Stimulated activated naive CD8-positive, alpha-beta T cell treated with anti-CD3 and anti-CD28 coated beads, Interleukin-15, Interleukin-2, amounts not matched to agents 100 ng/mL and 50 ng/mL, for 24 hours (primary cell): Measurements from ENCODE around the gene MPP3.

Experiments used
- H3K27ac Mint-ChIP-seq: one replicate; pipeline ENCODE4 v1.8.0; 2021; ENCODE audit warnings: mild to moderate bottlenecking, mixed read lengths
- H3K27me3 Mint-ChIP-seq: one replicate; pipeline ENCODE4 v1.8.0; 2021; ENCODE audit warnings: mixed read lengths
- H3K36me3 Mint-ChIP-seq: one replicate; pipeline ENCODE4 v1.8.0; 2021; ENCODE audit warnings: low read depth, mixed read lengths
- H3K4me1 Mint-ChIP-seq: one replicate; pipeline ENCODE4 v1.8.0; 2021; ENCODE audit warnings: low read depth, mixed read lengths
- H3K4me3 Mint-ChIP-seq: one replicate; pipeline ENCODE4 v1.8.0; 2021; ENCODE audit warnings: mild to moderate bottlenecking, mixed read lengths
- H3K9me3 Mint-ChIP-seq: one replicate; pipeline ENCODE4 v1.8.0; 2021; ENCODE audit warnings: mixed read lengths

Gene MPP3

DNA sequence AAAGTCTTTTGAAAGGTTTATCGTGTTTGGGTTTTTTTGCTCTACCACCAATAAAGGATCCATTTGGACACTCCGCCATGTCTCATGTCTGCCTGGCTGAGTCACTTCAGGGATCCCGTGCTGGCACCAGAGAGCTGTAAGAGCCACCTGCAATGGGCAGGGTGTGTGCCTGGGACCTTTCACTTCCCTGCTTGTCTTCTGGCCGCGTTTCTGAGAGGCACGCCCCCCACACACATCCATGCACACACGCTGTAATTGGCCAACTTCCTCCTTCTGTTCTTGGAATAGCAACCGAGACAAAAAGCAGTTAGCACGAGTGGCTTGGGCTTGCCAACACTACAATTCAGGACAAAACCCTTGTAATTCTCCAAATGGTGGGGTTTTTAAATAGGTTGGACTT is 64.6 kb downstream of the MPP3 start:
- H3K27me3 Mint-ChIP-seq: no peaks in the 10 kb centered on the region
- H3K36me3 Mint-ChIP-seq: peaks cover 23% of the 10 kb centered on the region
- H3K9me3 Mint-ChIP-seq: no peaks in the 10 kb centered on the region
- peaks cover 12% of the 10 kb centered on the region for H3K4me1 Mint-ChIP-seq
- no peak overlapping the region for H3K4me3 Mint-ChIP-seq
- H3K27ac Mint-ChIP-seq: no peak overlapping the region

DNA sequence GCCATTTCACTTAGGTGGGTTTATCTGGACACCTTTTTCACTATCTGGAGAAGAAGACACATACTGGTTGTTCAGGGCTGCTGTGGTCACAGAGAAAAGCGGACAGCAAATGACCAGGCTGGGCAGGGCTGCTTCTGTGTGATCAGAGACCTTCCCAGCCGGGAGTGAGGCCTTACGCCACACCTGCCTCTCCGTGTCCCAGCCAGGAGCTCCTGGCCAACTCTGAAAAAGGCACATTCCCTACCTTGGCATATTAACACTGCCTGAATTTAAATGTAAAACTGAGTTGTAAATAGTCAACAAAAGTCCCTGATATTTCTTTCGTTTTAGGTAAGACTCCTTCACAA is 65.3 kb downstream of the MPP3 start:
- Mint-ChIP-seq H3K4me3 (no peak overlapping the region), H3K4me1 (peaks cover 9% of the 10 kb centered on the region), H3K9me3 (no peaks in the 10 kb centered on the region), H3K27ac (no peak overlapping the region), H3K36me3 (peaks cover 18% of the 10 kb centered on the region), H3K27me3 (no peaks in the 10 kb centered on the region)

DNA sequence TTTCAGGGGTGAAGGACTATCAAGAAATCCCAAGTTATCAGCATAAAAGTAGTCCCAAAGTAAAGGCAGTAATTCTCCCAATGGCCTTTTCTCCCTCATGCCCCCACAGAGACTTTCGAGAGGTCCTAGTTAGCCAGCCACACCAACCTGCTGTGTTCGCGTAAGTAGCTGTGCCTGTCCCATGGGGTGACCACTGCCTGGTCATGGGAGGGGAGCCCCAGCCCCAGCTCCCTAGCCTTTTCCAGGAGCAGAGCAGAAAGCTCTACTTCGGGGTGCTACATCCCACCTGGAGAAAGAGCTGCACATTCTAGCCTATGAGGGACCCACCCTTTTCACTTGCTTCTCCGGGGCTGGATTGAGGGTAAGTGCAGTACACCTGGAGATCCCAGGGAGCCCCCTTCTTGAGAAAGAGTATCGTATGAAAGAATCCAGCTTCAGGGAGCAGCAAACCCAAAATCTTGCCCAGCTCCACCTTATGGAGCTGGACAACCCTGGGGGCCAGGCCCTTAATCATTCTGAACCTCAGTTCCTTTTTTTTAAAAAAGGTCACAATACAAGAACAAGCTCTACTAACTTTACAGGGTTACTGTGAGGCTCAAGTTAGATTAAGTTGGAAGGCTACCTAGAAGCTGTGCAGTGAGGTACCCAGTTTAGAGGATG is 65.8 kb downstream of the MPP3 start:
- Mint-ChIP-seq H3K36me3 (peaks cover 13% of the 10 kb centered on the region), H3K27me3 (no peaks in the 10 kb centered on the region), H3K4me1 (peaks cover 5% of the 10 kb centered on the region), H3K27ac (no peak overlapping the region), H3K9me3 (no peaks in the 10 kb centered on the region), H3K4me3 (no peak overlapping the region)

DNA sequence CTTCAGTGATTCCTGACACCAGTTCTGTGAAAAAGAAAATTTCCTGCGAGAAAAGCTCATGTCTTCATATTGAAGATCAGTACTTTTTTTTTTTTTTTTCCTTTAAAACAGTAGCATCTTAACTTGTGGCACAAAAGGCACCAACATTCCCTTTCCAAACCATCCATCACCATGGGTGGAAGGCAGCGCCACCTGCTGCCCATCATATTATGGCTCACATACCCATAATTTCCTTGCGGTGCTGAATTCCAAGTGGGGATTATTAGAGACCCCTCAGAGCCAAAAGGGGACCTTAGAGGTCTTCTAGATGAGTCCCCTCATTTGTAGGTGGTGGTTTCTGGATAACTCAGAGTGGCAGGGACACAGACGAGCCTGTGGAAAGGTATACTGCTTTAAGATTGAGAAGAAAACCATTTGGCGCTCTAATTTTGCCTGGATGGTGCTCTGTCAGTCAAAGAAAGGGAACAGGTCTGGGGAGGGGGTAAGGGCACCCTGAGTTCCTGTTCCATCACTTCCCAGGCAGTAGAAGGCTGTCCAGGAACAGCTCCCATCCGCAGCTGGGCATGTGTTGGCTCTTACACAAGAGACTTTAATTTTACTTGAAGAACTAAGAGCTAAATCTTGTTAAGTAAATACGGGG is 66.4 kb downstream of the MPP3 start:
- no peaks in the 10 kb centered on the region for H3K27me3 Mint-ChIP-seq
- peaks cover 11% of the 10 kb centered on the region for H3K36me3 Mint-ChIP-seq
- H3K27ac Mint-ChIP-seq: no peak overlapping the region
- H3K9me3 Mint-ChIP-seq: no peaks in the 10 kb centered on the region
- H3K4me1 Mint-ChIP-seq: peaks cover 5% of the 10 kb centered on the region
- no peak overlapping the region for H3K4me3 Mint-ChIP-seq

DNA sequence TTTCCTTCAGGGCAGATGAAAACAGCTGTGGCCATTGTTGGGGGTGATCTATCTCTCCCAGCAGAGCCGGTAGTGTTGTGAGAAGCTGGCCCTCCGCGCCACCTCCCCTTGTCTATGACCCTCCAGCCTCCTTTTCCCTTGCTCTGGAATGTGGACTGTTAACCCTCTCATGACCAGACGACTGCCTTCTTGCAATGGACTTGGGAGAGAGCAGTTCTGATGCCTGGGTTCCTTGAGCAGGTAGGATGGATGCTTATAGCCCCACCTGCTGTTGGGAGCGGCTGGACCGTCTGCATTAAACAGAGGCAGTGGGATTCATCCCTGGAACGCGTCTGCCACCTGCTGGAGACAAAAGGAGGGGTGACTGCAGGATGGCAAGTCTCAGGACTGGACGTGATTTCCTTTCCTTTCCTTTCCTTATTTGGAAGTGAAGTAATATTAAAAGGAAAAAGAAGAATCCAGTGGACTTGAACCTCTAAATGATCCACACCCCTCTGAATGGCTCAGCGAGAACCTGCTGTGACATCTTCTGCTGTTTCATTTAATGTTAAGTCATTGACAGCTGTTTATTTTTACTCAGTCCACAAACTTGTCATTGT is 72.6 kb downstream of the MPP3 start:
- peaks cover 26% of the 10 kb centered on the region for H3K27me3 Mint-ChIP-seq
- no peaks in the 10 kb centered on the region for H3K9me3 Mint-ChIP-seq
- H3K36me3 Mint-ChIP-seq: no peaks in the 10 kb centered on the region
- peaks cover 4% of the 10 kb centered on the region for H3K4me1 Mint-ChIP-seq
- H3K4me3 Mint-ChIP-seq: no peak overlapping the region
- no peak overlapping the region for H3K27ac Mint-ChIP-seq

DNA sequence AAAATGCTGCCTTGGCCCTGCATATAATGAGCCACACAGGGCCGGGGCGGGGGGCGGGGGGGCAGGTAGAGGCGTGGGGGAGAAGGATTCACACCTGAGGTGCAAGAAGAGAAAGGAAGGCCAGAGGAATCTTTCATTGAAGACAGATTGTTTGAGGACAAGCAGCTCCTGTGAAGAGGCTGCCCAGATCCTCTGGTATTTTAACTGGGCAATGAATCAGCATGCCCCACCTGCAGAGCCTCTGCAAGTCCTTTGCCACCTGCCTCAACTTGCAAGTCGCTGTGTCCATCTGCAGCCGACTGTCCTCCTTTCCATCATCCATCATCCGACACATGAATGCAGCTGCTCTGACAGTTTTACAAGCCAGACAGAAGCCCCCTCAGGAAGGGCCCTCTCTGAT is 73.1 kb downstream of the MPP3 start:
- H3K4me1 Mint-ChIP-seq: peaks cover 4% of the 10 kb centered on the region
- H3K27me3 Mint-ChIP-seq: peaks cover 26% of the 10 kb centered on the region
- H3K4me3 Mint-ChIP-seq: no peak overlapping the region
- no peak overlapping the region for H3K27ac Mint-ChIP-seq
- H3K36me3 Mint-ChIP-seq: no peaks in the 10 kb centered on the region
- H3K9me3 Mint-ChIP-seq: no peaks in the 10 kb centered on the region

DNA sequence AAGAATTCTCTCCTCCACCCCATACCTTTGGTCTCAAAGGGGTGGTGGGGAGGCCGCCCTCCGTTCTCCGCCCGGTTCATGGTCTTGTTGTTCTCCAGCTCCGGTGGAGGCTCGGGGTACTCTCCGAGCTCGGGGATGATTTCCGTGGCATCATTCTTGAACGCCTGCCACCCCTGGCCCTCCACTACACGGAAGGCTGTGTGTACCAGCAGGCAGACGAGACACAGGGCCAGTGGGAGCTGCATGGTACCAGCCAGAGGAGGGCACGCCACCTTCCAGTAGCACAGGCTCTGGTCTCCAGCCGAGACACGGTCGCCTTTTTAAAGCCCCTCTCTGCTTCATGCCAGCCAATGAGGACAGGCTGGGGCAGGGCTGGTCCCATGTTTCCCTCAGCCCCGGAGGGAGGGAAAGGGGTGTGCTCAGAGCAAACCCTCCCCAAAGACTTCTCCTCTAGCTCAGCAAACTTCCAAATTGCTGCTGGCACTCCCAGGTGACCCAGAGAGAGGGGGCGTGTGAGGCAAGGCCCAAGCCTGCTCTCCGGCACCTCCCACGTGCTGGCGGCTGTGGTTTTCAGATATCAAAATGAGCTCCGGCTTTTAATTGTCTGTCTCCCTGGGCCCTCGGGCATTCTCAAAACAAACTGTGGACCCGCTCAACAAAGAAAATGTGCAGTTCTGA is 74.3 kb downstream of the MPP3 start, which contains the start of gene SOST:
Gene SOST, minus strand, starts transcription at position 295 of the 678 bp plus-strand sequence. Its CDS starts 50 bp downstream, at position 245.
- H3K4me3 Mint-ChIP-seq: no peak within 1 kb of the TSS
- no peaks in the 10 kb centered on the region for H3K9me3 Mint-ChIP-seq

DNA sequence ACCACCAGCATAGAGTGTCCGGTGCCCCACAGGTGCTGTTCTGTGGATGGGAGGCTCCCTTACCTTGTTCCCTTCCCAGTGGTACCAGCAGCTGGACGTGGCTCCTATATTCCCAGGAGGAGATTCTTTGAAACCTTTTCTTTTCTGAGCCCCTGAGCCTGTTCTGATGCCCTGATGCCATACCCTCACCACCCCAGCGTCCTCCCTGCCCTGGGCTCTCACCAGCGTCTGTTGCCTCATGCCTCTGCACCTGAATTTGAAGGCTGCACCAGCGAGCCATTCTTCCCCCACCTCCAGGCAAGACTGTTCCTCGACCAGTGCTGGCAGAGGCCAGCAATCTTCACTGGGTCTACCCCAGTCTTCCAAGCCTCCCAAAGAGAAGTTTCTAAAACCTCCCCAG is 74.9 kb downstream of the MPP3 start:
- H3K9me3 Mint-ChIP-seq: no peaks in the 10 kb centered on the region
- H3K4me3 Mint-ChIP-seq: no peak overlapping the region
- no peaks in the 10 kb centered on the region for H3K36me3 Mint-ChIP-seq
- H3K27me3 Mint-ChIP-seq: peaks cover 36% of the 10 kb centered on the region
- H3K4me1 Mint-ChIP-seq: peaks cover 12% of the 10 kb centered on the region
- H3K27ac Mint-ChIP-seq: no peak overlapping the region

More for the DNA sequence above, 74.3 kb downstream of the MPP3 start, which contains the start of gene SOST:
- no peaks in the 10 kb centered on the region for H3K36me3 Mint-ChIP-seq
- peaks cover 31% of the 10 kb centered on the region for H3K27me3 Mint-ChIP-seq
- peaks cover 6% of the 10 kb centered on the region for H3K4me1 Mint-ChIP-seq
- H3K27ac Mint-ChIP-seq: no peak within 1 kb of the TSS

DNA sequence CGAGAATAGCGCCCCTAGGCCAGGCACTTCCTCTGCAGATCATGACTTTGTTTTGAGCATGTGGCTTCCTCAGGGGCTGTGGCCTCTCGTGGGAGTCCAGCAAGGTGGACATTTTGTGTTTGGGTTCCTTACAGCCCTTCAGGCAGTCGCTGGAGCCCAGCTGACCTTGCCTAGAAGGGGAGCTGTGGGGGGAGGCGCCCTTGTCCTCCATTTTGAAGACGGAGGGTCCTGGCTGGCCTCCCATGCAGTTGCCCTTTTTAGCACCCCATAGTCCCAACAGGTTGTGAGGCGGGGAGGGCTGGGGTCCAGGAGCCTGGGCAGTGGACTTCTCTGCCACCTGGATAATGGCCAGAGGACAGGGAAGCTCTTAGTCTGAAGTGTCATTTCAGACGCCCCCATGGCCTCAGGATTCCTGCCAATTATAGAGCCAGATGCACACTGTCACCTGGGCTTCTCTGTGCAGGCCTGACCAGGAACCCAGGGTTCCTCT is 75.7 kb downstream of the MPP3 start:
- Mint-ChIP-seq H3K4me3 (no peak overlapping the region), H3K27me3 (peaks cover 45% of the 10 kb centered on the region)

DNA sequence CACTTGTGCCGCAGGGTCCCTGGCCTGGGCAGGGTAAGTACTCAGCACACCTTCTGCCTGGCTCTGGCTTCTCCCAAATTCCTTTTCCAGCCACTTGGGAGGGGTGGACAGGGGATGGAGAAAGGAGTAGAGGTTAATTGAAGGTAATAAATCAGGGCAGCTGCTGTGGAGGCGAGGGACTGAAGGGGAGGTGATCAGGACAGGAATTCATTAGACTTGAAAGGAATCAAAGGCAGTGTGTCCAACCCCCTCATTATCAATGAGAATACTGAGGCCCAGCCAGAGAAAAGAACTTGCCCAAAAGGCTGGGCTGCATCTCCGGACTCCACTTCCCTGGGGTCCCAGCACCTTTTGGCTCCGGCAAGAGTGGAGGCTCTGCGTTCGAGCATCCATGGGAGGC is 76.7 kb downstream of the MPP3 start:
- Mint-ChIP-seq H3K9me3 (no peaks in the 10 kb centered on the region), H3K4me1 (peaks cover 12% of the 10 kb centered on the region), H3K27me3 (peaks cover 54% of the 10 kb centered on the region), H3K4me3 (no peak overlapping the region), H3K27ac (no peak overlapping the region), H3K36me3 (no peaks in the 10 kb centered on the region)

More for the DNA sequence above, 75.7 kb downstream of the MPP3 start:
- no peaks in the 10 kb centered on the region for H3K9me3 Mint-ChIP-seq
- H3K27ac Mint-ChIP-seq: no peak overlapping the region
- H3K36me3 Mint-ChIP-seq: no peaks in the 10 kb centered on the region
- H3K4me1 Mint-ChIP-seq: peaks cover 12% of the 10 kb centered on the region

DNA sequence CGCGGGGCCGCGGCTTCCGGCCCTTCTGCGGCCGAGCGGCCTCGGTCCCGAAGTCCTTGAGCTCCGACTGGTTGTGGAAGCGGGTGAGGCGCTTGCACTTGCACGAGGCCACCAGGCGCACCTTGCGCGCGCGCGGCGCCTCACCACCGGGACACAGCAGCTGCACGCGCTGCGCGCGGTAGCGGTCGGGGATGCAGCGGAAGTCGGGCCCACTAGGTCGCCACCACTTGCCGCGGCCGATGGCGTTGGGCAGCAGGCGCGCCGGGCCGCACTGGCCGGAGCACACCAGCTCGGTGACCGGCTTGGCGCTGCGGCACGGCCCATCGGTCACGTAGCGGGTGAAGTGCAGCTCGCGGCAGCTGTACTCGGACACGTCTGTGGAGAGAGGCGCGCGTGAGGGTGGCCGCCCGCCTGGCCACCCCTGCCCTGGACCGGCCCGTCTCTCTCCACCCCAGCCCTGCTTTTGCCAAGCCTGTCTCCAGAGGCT is 77.5 kb downstream of the MPP3 start:
- H3K4me3 Mint-ChIP-seq: no peak overlapping the region
- no peaks in the 10 kb centered on the region for H3K9me3 Mint-ChIP-seq
- H3K27me3 Mint-ChIP-seq: peaks cover 59% of the 10 kb centered on the region

DNA sequence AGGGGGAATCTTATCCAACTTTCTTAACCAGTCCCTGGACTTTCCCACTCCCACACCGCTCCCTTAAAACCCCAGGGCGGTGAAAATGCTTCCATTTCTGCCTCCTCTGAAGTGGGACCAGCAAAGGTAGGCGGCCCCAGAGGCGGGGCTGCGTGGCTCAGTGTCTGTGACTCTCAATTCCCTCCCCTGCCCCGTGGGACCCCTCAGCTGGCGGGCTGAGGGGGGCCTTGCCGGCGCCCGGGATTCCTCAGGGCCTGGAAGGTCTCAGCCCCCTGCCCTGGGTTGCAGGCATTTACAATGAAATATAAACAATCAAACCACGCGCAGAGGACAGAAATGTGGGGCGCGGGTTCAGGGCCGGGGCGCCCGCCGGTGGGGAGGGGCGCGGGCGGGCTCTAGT is 78.0 kb downstream of the MPP3 start:
- H3K9me3 Mint-ChIP-seq: no peaks in the 10 kb centered on the region
- H3K27ac Mint-ChIP-seq: no peak overlapping the region
- H3K4me1 Mint-ChIP-seq: peaks cover 12% of the 10 kb centered on the region
- peaks cover 59% of the 10 kb centered on the region for H3K27me3 Mint-ChIP-seq
- H3K4me3 Mint-ChIP-seq: no peak overlapping the region
- no peaks in the 10 kb centered on the region for H3K36me3 Mint-ChIP-seq

More for the DNA sequence above, 77.5 kb downstream of the MPP3 start:
- H3K27ac Mint-ChIP-seq: no peak overlapping the region
- peaks cover 12% of the 10 kb centered on the region for H3K4me1 Mint-ChIP-seq
- no peaks in the 10 kb centered on the region for H3K36me3 Mint-ChIP-seq

DNA sequence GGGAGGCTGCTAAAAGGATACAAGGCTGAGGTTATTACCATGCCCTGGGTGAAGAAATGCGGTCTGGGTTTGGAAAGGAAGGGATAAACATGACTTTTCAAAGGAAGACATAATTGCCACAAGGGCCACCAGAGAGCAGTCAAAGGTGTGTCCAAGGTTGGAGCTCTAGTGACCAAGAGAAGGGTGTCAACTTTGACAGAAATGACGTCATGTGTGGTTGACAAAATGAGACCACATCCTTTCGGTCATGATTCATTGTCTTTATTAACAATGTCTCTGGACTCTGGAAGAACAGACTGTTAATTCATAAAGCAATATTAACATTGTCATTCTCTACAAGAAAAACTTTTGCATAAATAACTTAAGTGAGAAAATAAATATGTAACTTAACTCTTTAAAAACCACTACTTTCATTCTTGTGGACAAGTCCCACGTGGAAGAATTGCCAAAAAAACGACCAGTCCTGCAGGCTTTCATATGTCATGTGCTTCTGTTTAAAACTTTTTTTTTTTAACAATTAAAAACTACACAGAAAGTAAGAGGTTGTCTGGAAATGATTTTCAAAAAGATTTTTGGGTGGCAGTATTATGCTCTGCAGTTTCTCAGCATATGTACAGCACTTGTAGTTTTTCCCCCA is 79.3 kb downstream of the MPP3 start:
- peaks cover 59% of the 10 kb centered on the region for H3K27me3 Mint-ChIP-seq
- no peaks in the 10 kb centered on the region for H3K9me3 Mint-ChIP-seq
- H3K36me3 Mint-ChIP-seq: no peaks in the 10 kb centered on the region
- H3K4me1 Mint-ChIP-seq: peaks cover 12% of the 10 kb centered on the region
- no peak overlapping the region for H3K4me3 Mint-ChIP-seq
- H3K27ac Mint-ChIP-seq: no peak overlapping the region
